Daoy (cell line): Measurements from ENCODE around the gene GFRA1. TPM values are rescaled to one million over a fixed set of nuclear protein-coding genes. Genes with fewer than 3 reads are reported as not detected.

Experiments used
- DNase-seq: peaks from one replicate; pipeline ENCODE4 v3.0.0-alpha.2; 2015; ENCODE audit warnings: low read depth
- total RNA-seq: library from RNA; depleted of rRNA; stranded (reverse); fragments of >200 nt; shearing (Covaris generic); gene quantifications from 2 replicates; pipeline ENCODE4 v1.2.3, GENCODE V29; 2014

GFRA1 gene
- total RNA-seq, 1 experiment from 2014 or later, result 1.1 TPM

- DNase-seq, result no peak
Measured at GRCh38 chr10:116103668-116104067, 169.3 kb downstream of the GFRA1 start.

- DNase-seq, result no peak
Measured at GRCh38 chr10:116101616-116102315, 171.2 kb downstream of the GFRA1 start.

DNA sequence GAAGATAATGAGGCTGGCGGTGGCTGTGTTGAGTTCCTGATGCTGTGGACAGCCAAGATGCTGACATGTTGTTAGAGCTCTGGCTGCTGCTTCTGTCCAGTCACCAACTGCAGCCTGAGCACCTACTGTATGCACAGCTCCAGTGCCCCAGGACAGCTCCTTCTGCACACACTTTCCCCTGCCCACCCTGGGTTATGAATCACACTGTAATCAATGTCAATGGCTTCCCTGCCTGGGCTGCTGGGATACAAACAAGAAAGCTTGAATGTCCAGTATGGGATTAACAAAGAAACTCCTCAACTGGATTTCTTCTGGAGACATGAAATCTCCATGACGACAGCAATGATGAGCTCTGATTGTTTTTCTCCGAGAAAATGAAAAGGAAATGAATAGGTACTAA lies 172.0 kb downstream of the GFRA1 start:
- no peak for DNase-seq

- no peak for DNase-seq
Measured at GRCh38 chr10:116099023-116099420, 174.0 kb downstream of the GFRA1 start.

GRCh38 chr10:116098411-116099022 lies 174.5 kb downstream of the GFRA1 start:
- DNase-seq, result no peak

- DNase-seq, result no peak
Measured at GRCh38 chr10:116097239-116097784, 175.7 kb downstream of the GFRA1 start.

GRCh38 chr10:116096526-116096925 lies 176.5 kb downstream of the GFRA1 start:
- DNase-seq, result no peak

- no peak for DNase-seq
Measured at GRCh38 chr10:116094356-116094755, 178.7 kb downstream of the GFRA1 start.

GRCh38 chr10:116093031-116093430 lies 180.0 kb downstream of the GFRA1 start:
- DNase-seq, result no peak

- DNase-seq, result no peak
Measured at GRCh38 chr10:116088985-116089384, 184.0 kb downstream of the GFRA1 start.

GRCh38 chr10:116085323-116085722 lies 187.7 kb downstream of the GFRA1 start:
- no peak for DNase-seq

DNA sequence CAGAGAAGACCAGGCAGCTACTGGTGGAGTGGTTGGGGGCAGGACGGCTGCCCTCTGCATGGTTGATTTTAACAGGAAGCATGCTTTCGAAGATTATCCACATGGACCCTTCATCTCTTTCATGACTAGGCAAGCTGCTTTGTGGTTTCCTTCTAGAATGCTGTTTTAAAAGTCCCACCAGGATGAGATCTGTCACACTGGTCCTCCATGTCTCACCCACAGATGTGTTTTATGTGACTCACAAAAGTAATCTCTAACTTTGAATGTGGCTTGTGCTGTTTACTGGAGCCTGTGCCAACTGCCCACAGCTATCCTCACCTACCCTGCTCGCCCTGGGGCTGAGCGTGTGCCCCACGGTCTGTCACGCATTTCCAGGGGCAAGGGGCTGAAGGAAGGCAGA lies 188.8 kb downstream of the GFRA1 start:
- peak; percentile 43 for DNase-seq

GRCh38 chr10:116083226-116083762 lies 189.7 kb downstream of the GFRA1 start:
- DNase-seq, result no peak

DNA sequence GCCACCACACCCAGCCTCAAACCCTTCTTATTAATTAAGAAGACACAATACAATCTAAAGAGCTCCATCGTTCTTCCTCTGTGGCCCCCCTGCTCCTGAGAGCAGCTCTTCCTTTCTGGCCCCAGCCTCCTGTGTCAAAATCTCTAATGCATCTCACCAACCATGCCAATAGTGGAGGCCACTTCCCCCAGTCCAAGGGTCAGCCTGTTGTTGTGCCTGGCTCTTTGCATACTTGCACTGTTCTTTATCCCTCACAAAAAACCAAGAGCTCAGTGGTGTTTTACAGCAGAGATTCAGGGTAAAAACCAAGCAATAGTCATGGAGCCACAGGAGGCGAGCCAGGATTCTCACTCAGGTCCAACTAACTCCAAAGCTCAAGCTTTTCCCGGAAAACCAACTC lies 190.2 kb downstream of the GFRA1 start:
- no peak for DNase-seq

GRCh38 chr10:116082206-116082605 lies 190.8 kb downstream of the GFRA1 start:
- peak; percentile 47 for DNase-seq

DNA sequence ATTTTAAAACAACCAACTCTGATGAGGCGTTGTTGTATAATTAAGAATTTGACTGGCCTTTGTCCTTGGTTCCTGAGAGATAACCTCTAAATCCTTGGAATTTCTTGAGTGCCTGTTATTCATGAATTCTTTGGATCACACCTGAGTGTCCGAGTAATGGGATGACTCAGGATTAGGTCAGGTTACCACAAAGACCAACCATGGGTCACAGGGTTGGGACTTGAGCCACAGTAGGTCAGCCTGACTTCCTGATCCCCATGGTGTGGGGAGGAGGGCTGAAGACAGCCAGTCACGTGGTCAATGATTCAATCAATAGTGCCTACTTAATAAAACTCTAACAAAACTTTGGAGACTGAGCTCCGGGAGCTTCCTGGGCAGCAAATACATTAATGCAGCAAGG lies 192.5 kb downstream of the GFRA1 start:
- peak; percentile 38 for DNase-seq

GRCh38 chr10:116079355-116079754 lies 193.7 kb downstream of the GFRA1 start:
- no peak for DNase-seq

DNA sequence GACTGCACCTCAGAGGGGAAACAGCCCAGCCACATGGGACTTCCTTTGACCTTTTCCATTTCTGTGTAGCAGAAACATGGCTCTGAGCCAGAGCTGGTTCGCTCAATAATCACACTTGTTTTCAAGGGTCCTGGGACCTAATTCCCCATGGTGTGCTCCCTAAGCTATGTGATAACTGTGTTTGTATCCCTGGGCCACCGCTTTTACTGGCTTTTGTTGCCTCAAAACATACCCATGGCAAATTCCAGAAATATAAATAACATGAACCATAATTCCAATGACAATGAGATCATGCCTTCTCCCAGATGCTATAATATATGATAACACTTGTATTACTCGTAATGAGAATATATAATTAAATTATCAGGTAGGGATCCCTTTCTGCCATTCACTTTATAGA lies 196.4 kb downstream of the GFRA1 start:
- DNase-seq, result no peak

DNA sequence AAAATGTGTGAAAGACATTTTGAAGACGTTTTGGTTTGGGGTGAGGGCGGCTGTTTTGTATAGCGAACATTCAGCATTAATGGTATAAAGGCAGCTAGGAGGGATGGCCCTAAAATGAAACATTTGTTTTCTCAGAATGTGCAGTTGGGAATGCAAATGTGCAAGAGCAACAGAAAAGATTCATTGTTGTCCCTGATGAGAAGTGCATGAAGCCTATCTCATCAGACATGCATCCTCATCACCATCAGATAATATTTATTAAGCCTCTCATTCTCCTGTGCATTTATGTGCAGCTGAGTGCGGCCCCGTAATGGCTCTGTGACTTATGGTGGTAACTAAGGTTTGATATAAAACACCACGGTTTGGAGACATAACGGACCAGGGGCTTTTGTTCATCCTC lies 199.5 kb downstream of the GFRA1 start:
- DNase-seq, result no peak

GRCh38 chr10:116073001-116073400 lies 200.0 kb downstream of the GFRA1 start:
- no peak for DNase-seq

DNA sequence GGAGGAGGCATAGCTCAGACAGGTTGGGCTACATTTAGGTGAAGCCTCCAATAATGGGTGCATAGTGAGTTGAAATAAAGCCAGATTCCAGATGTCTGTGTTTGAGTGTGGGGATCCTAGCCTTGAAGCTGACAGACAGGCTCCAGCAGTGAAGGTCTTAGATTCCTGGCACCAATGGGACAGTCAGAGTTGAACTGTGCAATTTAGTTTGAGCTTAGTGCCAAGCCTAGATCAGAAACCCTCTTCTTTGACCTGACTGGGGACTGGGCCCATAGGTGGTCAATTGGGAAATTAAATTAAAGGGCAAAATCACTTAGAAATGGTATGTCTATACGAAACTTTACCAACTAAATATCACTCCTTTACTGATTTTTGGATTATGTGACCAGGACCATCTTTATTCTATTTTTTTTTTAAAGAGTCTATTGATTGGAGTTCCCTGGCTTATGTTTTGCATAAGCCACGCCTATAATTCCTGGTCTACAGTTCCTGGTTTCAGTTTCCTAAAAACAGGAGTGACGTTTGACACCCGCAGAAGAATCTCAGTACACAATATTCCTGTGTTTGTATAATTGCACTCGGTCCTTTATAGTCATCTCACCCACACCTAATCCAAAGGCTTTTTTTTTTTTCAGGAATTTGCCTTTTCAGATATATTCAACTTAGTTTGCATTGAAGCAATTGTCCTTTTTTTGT lies 201.4 kb downstream of the GFRA1 start:
- no peak for DNase-seq

DNA sequence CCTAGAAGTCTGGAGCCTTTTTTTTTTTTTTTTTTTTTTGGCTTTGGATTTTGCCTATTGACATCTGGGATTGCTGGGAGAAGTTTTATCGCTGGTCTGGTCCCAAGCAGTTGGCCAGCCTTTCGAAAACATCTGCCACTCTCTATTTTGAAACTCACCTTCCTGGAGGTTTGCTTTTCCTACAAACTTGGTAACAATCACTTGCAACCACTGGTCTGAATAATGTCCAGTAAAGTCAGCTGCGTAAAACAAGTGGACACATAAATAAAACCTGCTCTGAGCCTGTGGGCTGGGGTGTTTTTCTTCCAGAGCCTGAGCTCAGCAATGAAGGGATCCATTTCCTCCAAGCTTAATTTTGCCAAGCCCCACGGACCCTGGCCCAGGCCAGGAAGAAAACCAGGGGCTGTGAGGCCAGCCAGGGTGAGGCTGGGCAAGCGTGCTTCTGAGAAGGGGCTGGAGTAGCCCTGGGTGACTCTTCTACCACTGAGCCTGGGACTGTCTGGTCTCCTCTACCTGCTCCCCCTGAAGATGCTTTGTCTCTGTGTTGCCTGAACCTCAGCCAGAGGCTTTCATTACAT lies 202.2 kb downstream of the GFRA1 start:
- DNase-seq, result no peak
